Measurements from ENCODE around the gene DTNA.

GRCh38 chr18:34866310-34866709 lies 156.2 kb downstream of the DTNA start:
- TF ChIP-seq, protein P1, sequence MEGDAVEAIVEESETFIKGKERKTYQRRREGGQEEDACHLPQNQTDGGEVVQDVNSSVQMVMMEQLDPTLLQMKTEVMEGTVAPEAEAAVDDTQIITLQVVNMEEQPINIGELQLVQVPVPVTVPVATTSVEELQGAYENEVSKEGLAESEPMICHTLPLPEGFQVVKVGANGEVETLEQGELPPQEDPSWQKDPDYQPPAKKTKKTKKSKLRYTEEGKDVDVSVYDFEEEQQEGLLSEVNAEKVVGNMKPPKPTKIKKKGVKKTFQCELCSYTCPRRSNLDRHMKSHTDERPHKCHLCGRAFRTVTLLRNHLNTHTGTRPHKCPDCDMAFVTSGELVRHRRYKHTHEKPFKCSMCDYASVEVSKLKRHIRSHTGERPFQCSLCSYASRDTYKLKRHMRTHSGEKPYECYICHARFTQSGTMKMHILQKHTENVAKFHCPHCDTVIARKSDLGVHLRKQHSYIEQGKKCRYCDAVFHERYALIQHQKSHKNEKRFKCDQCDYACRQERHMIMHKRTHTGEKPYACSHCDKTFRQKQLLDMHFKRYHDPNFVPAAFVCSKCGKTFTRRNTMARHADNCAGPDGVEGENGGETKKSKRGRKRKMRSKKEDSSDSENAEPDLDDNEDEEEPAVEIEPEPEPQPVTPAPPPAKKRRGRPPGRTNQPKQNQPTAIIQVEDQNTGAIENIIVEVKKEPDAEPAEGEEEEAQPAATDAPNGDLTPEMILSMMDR (conservative IDR thresholded peaks at IDR 0.05; ENCODE audit: low read depth, low read length): no peak
- no peak for TF ChIP-seq EZH2 (IDR thresholded peaks at IDR 0.05; ENCODE audit: low read length, unreplicated experiment)

Data from PC-3 (cell line).